Measurements from ENCODE around the gene FLII.
A peak's percentile ranks its signal among the peaks of the same experiment; 100 is the strongest.
"Not testable (repeated sequence)": the region's sequence is repeated elsewhere in the genome, so short reads cannot be mapped to it uniquely, and the experiment has no call there.

Gene FLII

GRCh38 chr17:18238299-18238698 is 20.2 kb downstream of the FLII start:
- no peak for DNase-seq

GRCh38 chr17:18237461-18237860 is 21.1 kb downstream of the FLII start:
- DNase-seq: no peak

GRCh38 chr17:18236494-18236893 is 22.0 kb downstream of the FLII start:
- DNase-seq: no peak

GRCh38 chr17:18235743-18236256 is 22.7 kb downstream of the FLII start:
- DNase-seq: peak; percentile 71 to 78

GRCh38 chr17:18234853-18235380 is 23.6 kb downstream of the FLII start:
- no peak for DNase-seq

- DNase-seq: no peak
Observed at GRCh38 chr17:18233803-18234518, 24.6 kb downstream of the FLII start.

- DNase-seq: no peak
Observed at GRCh38 chr17:18231164-18231563, 27.4 kb downstream of the FLII start.

GRCh38 chr17:18230288-18231141 is 28.0 kb downstream of the FLII start:
- no peak for DNase-seq

GRCh38 chr17:18229771-18230170 is 28.8 kb downstream of the FLII start:
- DNase-seq: no peak

GRCh38 chr17:18229254-18229653 is 29.3 kb downstream of the FLII start:
- DNase-seq: no peak

- no peak for DNase-seq
Observed at GRCh38 chr17:18228176-18228682, 30.3 kb downstream of the FLII start.

- DNase-seq: no peak
Observed at GRCh38 chr17:18227635-18228034, 30.9 kb downstream of the FLII start.

GRCh38 chr17:18226284-18226945 is 32.1 kb downstream of the FLII start:
- DNase-seq: no peak

GRCh38 chr17:18225642-18226283 is 32.8 kb downstream of the FLII start:
- peak in 1 of 2 experiments; percentile 46 for DNase-seq

- DNase-seq: peak; percentile 97
Observed at GRCh38 chr17:18225121-18225641, 33.4 kb downstream of the FLII start, which contains the start of gene LLGL1. Gene LLGL1 (plus strand): TSS chr17:18225635. CDS start chr17:18225683, 48 bp downstream.

- DNase-seq: no peak
Observed at GRCh38 chr17:18224387-18225120, 34.0 kb downstream of the FLII start.

GRCh38 chr17:18224053-18224386 is 34.5 kb downstream of the FLII start:
- no peak for DNase-seq

GRCh38 chr17:18218756-18219415 is 39.7 kb downstream of the FLII start:
- DNase-seq: no peak

- DNase-seq: peak; percentile 87
Observed at GRCh38 chr17:18217412-18218015, 41.0 kb downstream of the FLII start.

- not testable (repeated sequence) for DNase-seq
Observed at GRCh38 chr17:18216906-18217305, 41.6 kb downstream of the FLII start.

All from activated T-cell treated with anti-CD3 and anti-CD28 coated beads, Interleukin-2, amount 50 U/mL, for 48 hours (primary cell).